ENCODE measurements around the gene COL19A1. TPM values are rescaled to one million over a fixed set of nuclear protein-coding genes. Genes with fewer than 3 reads are reported as not detected.
A peak's percentile ranks its signal among the peaks of the same experiment; 100 is the strongest.

COL19A1 gene
- total RNA-seq, 4 donors from 2014 or later: 0.19 TPM; not detected in 3

GRCh38 chr6:70082830-70083229, 216.5 kb downstream of the COL19A1 start:
- 87 to 98% methylated on average over 6 of the region's 7 CpGs for WGBS, 2 donors
- intact Hi-C loops (cut with DNase I): no loop called here
- no peaks in the 10 kb centered on the region for H3K27me3 ChIP-seq
- H3K36me3 ChIP-seq: no peaks in the 10 kb centered on the region
- H3K4me1 ChIP-seq: no peaks in the 10 kb centered on the region
- no peak overlapping the region for H3K27ac ChIP-seq
- no peak overlapping the region for H3K4me3 ChIP-seq
- TF ChIP-seq CTCF (IDR thresholded peaks at IDR 0.05) (no peak), POLR2A (IDR thresholded peaks at IDR 0.05) (no peak)
- DNase-seq: no peak
- no peaks in the 10 kb centered on the region for H3K9me3 ChIP-seq

DNA sequence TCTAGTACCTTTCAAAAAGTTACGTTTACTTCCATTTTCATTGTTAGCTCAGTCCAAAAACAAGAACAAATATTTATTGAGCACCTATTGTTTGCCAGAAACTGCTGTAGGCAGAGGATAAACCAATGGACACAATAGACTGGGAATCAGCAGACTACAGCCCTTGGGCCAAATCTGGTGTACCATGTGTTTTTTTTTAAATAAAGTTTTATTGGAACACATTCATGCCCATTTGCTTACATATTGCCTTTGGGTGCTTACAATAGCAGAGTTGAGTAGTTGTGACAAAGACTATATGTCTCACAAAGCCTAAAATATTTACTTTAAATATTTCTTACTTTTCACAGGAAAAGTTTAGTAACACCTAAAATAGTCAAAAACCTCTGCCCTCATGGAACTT, 220.4 kb downstream of the COL19A1 start:
- TF ChIP-seq CTCF (IDR thresholded peaks at IDR 0.05) (no peak), POLR2A (IDR thresholded peaks at IDR 0.05) (no peak)
- Histone ChIP-seq H3K27ac (no peak overlapping the region), H3K9me3 (no peaks in the 10 kb centered on the region), H3K27me3 (no peaks in the 10 kb centered on the region), H3K4me3 (no peak overlapping the region), H3K36me3 (no peaks in the 10 kb centered on the region), H3K4me1 (no peaks in the 10 kb centered on the region)
- intact Hi-C loops (cut with DNase I): no loop called here
- 46 to 58% methylated on average over 1 of the region's 1 CpG for WGBS, 2 donors
- DNase-seq: no peak

DNA sequence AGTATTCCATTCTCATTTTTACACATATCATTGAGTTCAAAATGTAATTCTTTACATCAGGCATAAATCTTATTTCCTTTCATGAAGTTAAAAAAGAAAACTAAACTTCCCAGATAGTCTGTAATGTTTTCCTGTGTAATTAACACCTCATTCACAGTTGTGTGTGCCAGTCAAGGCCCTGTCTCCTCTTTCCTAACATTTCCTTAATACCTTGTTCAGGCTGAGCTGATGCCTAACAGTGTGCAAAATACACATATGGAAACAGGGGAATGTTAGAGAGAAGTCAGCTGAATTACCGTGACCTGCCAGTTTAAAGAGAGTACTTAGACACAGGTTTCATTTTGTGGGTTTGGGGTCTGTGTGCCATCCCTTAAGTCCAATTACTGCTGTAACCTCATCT, 227.8 kb downstream of the COL19A1 start:
- intact Hi-C loops (cut with DNase I): no loop called here
- Histone ChIP-seq H3K4me3 (no peak overlapping the region), H3K27ac (no peak overlapping the region), H3K9me3 (no peaks in the 10 kb centered on the region), H3K27me3 (no peaks in the 10 kb centered on the region), H3K4me1 (no peaks in the 10 kb centered on the region), H3K36me3 (no peaks in the 10 kb centered on the region)
- no peak for TF ChIP-seq CTCF (IDR thresholded peaks at IDR 0.05)
- WGBS, 2 donors: 82 to 88% methylated on average over 1 of the region's 1 CpG
- DNase-seq: no peak

DNA sequence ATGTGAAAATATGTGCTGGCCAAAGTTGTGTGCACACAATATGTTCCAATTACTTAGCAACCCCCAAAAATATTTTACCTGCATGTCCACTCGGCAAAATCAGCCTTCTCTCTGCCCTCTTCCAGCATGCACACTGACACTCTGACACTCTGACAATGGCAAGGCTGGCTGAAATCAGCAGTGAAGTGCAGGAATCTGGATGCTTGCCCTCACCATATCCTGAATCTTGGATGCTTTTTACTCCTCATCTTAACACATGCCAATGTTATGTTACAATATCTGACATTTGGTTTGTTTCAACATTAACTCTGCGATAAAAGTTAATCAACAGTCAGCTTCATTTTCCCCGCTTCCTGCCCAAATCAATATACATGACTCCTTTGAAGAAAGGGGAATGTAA, 233.4 kb downstream of the COL19A1 start:
- no peak for DNase-seq
- Histone ChIP-seq H3K27ac (no peak overlapping the region), H3K4me1 (no peaks in the 10 kb centered on the region), H3K4me3 (no peak overlapping the region), H3K9me3 (no peaks in the 10 kb centered on the region), H3K36me3 (no peaks in the 10 kb centered on the region), H3K27me3 (no peaks in the 10 kb centered on the region)
- TF ChIP-seq POLR2A (IDR thresholded peaks at IDR 0.05) (no peak), CTCF (IDR thresholded peaks at IDR 0.05) (no peak)
- WGBS, 2 donors: 54 to 64% methylated on average over 3 of the region's 3 CpGs
- intact Hi-C loops (cut with DNase I): loop anchor here (10.0 kb wide), 1 partner anchor 255 kb away; no protein-coding TSS in a partner anchor

DNA sequence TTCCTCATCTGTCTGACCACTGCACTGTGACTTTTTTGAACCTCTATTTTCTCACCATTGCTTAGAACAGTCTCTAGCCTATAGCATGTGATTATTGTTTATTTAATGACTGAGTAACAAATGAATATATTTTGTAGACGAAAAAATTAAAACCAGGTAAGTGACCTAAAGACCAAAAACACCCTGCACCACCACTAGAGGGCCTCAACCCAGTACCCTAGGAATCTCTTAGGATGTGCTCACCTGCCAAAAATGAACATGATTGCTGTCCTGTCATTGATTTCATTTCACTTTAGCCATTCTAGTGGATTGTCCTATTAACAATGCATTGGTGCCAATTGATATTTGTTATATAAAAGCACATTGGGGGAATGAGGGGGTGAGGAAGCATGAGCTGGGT, 237.4 kb downstream of the COL19A1 start:
- WGBS, 2 donors: 82 to 89% methylated on average over 1 of the region's 1 CpG
- no peak for DNase-seq
- no peak overlapping the region for H3K4me3 ChIP-seq
- no peaks in the 10 kb centered on the region for H3K9me3 ChIP-seq
- H3K36me3 ChIP-seq: no peaks in the 10 kb centered on the region
- H3K4me1 ChIP-seq: no peaks in the 10 kb centered on the region
- no peaks in the 10 kb centered on the region for H3K27me3 ChIP-seq
- TF ChIP-seq POLR2A (IDR thresholded peaks at IDR 0.05) (no peak), CTCF (IDR thresholded peaks at IDR 0.05) (peak in 3 of 6 experiments; percentile 19 to 43 (median 35))
- intact Hi-C loops (cut with DNase I): loop anchor here (10.0 kb wide), 1 partner anchor 259 kb away; no protein-coding TSS in a partner anchor
- no peak overlapping the region for H3K27ac ChIP-seq
